Thyroid gland (tissue), 4 donors: ENCODE measurements around the gene ACTR3C. TPM values are rescaled to one million over a fixed set of nuclear protein-coding genes. Genes with fewer than 3 reads are reported as not detected.

Experiments used
- DNase-seq, 2 donors: peaks; one replicate each; pipeline ENCODE4 v3.0.0-alpha.2; 2019
- H3K27ac ChIP-seq, 3 donors: fragments of 200-600 bp; sonication (generic); 1 replicate in 2 of 3; 2 replicates in 1 of 3; pipeline ENCODE4 v1.5.1; 2016 to 2019; ENCODE audit warnings: mild to moderate bottlenecking in 1 of 3, moderate library complexity in 1 of 3
- H3K27me3 ChIP-seq: fragments of 200-600 bp; sonication (generic); one replicate; pipeline ENCODE4 v1.5.1; 2019
- H3K36me3 ChIP-seq, 2 donors: fragments of 200-600 bp; sonication (generic); one replicate each; pipeline ENCODE4 v1.5.1; 2016 to 2019
- H3K4me1 ChIP-seq, 2 donors: fragments of 200-600 bp; sonication (generic); one replicate each; pipeline ENCODE4 v1.5.1; 2017 to 2019
- H3K4me3 ChIP-seq, 3 donors: fragments of 200-600 bp; sonication (generic); replicated peaks in 1 of 3; 1 replicate in 2 of 3; 2 replicates in 1 of 3; pipeline ENCODE4 v1.5.1; 2016; ENCODE audit warnings: mild to moderate bottlenecking in 1 of 3
- H3K9me3 ChIP-seq: fragments of 200-600 bp; sonication (generic); one replicate; pipeline ENCODE4 v1.5.1; 2017
- CTCF ChIP-seq, 6 experiments: fragments of 200-600 bp in 3 of 6; fragments of 450-650 bp in 3 of 6; sonication (generic) in 3 of 6; IDR thresholded peaks; one replicate each; pipeline ENCODE4 v1.5.1; 2016 to 2019; ENCODE audit warnings: antibody characterized with exemption in 6 of 6, mild to moderate bottlenecking in 2 of 6, inconsistent platforms in 1 of 6, moderate library complexity in 1 of 6
- POLR2A ChIP-seq, 2 donors: fragments of 450-650 bp; IDR thresholded peaks; one replicate each; pipeline ENCODE4 v1.6.1; 2017; ENCODE audit warnings: antibody characterized with exemption in 2 of 2, mild to moderate bottlenecking in 2 of 2, moderate library complexity in 1 of 2
- whole genome bisulfite sequencing, 2 donors: methylation state at CpG; one replicate each; pipeline ENCODE4 v1.1.5; 2017; 5-methylcytosine and 5-hydroxymethylcytosine counted together
- intact Hi-C: fragments of 100-400 bp; cut with DNase I; formaldehyde crosslinking; loops from one replicate; pipeline ENCODE4 v1.15.1; 2023
- total RNA-seq, 4 donors: library from RNA; depleted of rRNA; stranded (reverse); fragments of >200 nt; gene quantifications; one replicate each; pipeline ENCODE4 v1.2.3, GENCODE V29; 2016

Gene ACTR3C
- total RNA-seq, 4 donors from 2014 or later, result 11.7 to 34.8 (median 23.0) TPM

GRCh38 chr7:150361807-150362621 is 38.7 kb upstream of the ACTR3C start:
- 79 to 81% methylated on average over 18 of the region's 18 CpGs for WGBS, 2 donors
- Histone ChIP-seq H3K4me3 (no peak overlapping the region), H3K9me3 (no peaks in the 10 kb centered on the region), H3K27ac (no peak overlapping the region), H3K36me3 (no peaks in the 10 kb centered on the region), H3K4me1 (no peaks in the 10 kb centered on the region), H3K27me3 (no peaks in the 10 kb centered on the region)
- no peak for DNase-seq
- intact Hi-C loops, result no loop called here
- no peak for TF ChIP-seq CTCF (IDR thresholded peaks at IDR 0.05)
- TF ChIP-seq POLR2A (IDR thresholded peaks at IDR 0.05), result no peak

- no peaks in the 10 kb centered on the region for H3K36me3 ChIP-seq
- TF ChIP-seq CTCF (IDR thresholded peaks at IDR 0.05), result no peak
- TF ChIP-seq POLR2A (IDR thresholded peaks at IDR 0.05), result no peak
- no peaks in the 10 kb centered on the region for H3K27me3 ChIP-seq
- no peak for DNase-seq
- 74 to 76% methylated on average over 7 of the region's 7 CpGs for WGBS, 2 donors
- no peak overlapping the region for H3K27ac ChIP-seq
- no peak overlapping the region for H3K4me3 ChIP-seq
- intact Hi-C loops, result no loop called here
- no peaks in the 10 kb centered on the region for H3K9me3 ChIP-seq
- peaks cover 0 to 4% of the 10 kb centered on the region in 2 donors for H3K4me1 ChIP-seq
Measured at GRCh38 chr7:150361402-150361801, 38.1 kb upstream of the ACTR3C start.

- TF ChIP-seq POLR2A (IDR thresholded peaks at IDR 0.05) (no peak), CTCF (IDR thresholded peaks at IDR 0.05) (no peak)
- Histone ChIP-seq H3K27me3 (no peaks in the 10 kb centered on the region), H3K9me3 (no peaks in the 10 kb centered on the region), H3K27ac (no peak overlapping the region), H3K4me1 (peaks cover 0 to 4% of the 10 kb centered on the region in 2 donors), H3K4me3 (no peak overlapping the region), H3K36me3 (no peaks in the 10 kb centered on the region)
- intact Hi-C loops, result no loop called here
- no peak for DNase-seq
- 78 to 80% methylated on average over 5 of the region's 5 CpGs for WGBS, 2 donors
Measured at GRCh38 chr7:150360363-150361058, 37.2 kb upstream of the ACTR3C start.

GRCh38 chr7:150359622-150360362 is 36.4 kb upstream of the ACTR3C start:
- intact Hi-C loops, result loop anchor here (5.0 kb wide), 1 partner anchor 63 kb away; no protein-coding TSS in a partner anchor
- no peaks in the 10 kb centered on the region for H3K9me3 ChIP-seq

More at GRCh38 chr7:150359622-150360362, 36.4 kb upstream of the ACTR3C start:
- no peak overlapping the region for H3K27ac ChIP-seq
- H3K27me3 ChIP-seq, result no peaks in the 10 kb centered on the region
- peaks cover 0 to 4% of the 10 kb centered on the region in 2 donors for H3K4me1 ChIP-seq
- no peak for DNase-seq
- no peak overlapping the region for H3K4me3 ChIP-seq
- WGBS, 2 donors, result 98% methylated on average over 2 of the region's 2 CpGs
- no peak for TF ChIP-seq POLR2A (IDR thresholded peaks at IDR 0.05)
- no peak for TF ChIP-seq CTCF (IDR thresholded peaks at IDR 0.05)
- H3K36me3 ChIP-seq, result no peaks in the 10 kb centered on the region
